K562 (cell line): ENCODE results near the gene YTHDC1. TPM values are rescaled to one million over a fixed set of nuclear protein-coding genes. Genes with fewer than 3 reads are reported as not detected.

Source experiments
- CEBPG ChIP-seq, 3 experiments: fragments of 200-800 bp in 1 of 3; sonication (Bioruptor generic) in 1 of 3; sonication (generic) in 1 of 3; formaldehyde crosslinking in 1 of 3; IDR thresholded peaks in 2 of 3; conservative IDR thresholded peaks in 1 of 3; 2 replicates each; pipeline versions ENCODE4 v1.6.1 to v1.8.0; 2016 to 2022; ENCODE audit warnings: missing compliant biosample characterization in 2 of 3, missing genetic modification characterization in 2 of 3, mild to moderate bottlenecking in 1 of 3, missing genetic modification reagents in 1 of 3
- FOXA1 ChIP-seq: fragments of 450-650 bp; IDR thresholded peaks from 2 replicates; pipeline ENCODE4 v1.6.1; 2016; ENCODE audit warnings: mild to moderate bottlenecking, borderline replicate concordance
- GABPB1 ChIP-seq: sonication (generic); formaldehyde crosslinking; IDR thresholded peaks from 2 replicates; pipeline ENCODE4 v1.8.0; 2022; ENCODE audit warnings: mild to moderate bottlenecking, missing genetic modification reagents
- MCM3 ChIP-seq: fragments of 450-650 bp; IDR thresholded peaks from 2 replicates; pipeline ENCODE4 v1.6.1; 2016
- MIER1 ChIP-seq: fragments of 450-650 bp; IDR thresholded peaks from 2 replicates; pipeline ENCODE4 v1.6.1; 2016; ENCODE audit warnings: antibody characterized with exemption, mild to moderate bottlenecking, low read depth
- MTA2 ChIP-seq: fragments of 450-650 bp; IDR thresholded peaks from 2 replicates; pipeline ENCODE4 v1.6.1; 2016; ENCODE audit warnings: low read depth
- NEUROD1 ChIP-seq: fragments of 150-350 bp; IDR thresholded peaks from 2 replicates; pipeline ENCODE4 v1.6.1; 2014; ENCODE audit warnings: borderline replicate concordance, low read length, low read depth; ENCODE audit not compliant: partially characterized antibody
- NFXL1 ChIP-seq: fragments of 450-650 bp; formaldehyde crosslinking; IDR thresholded peaks from 2 replicates; pipeline ENCODE4 v1.4.0; 2021; ENCODE audit warnings: mild to moderate bottlenecking
- NR2F6 ChIP-seq: fragments of 450-650 bp; formaldehyde crosslinking; IDR thresholded peaks from 2 replicates; pipeline ENCODE4 v1.4.0; 2020; ENCODE audit warnings: mild to moderate bottlenecking
- NR3C1 ChIP-seq: sonication (generic); formaldehyde crosslinking; IDR thresholded peaks from 2 replicates; pipeline ENCODE4 v1.8.1; 2022; ENCODE audit warnings: missing genetic modification reagents
- SNRNP70 ChIP-seq: fragments of 200-400 bp; formaldehyde crosslinking; optimal IDR thresholded peaks from 2 replicates; pipeline ENCODE3; 2017; ENCODE audit warnings: low read depth, low read length
- STAT6 ChIP-seq: sonication (generic); formaldehyde crosslinking; IDR thresholded peaks from 2 replicates; pipeline ENCODE4 v1.8.1; 2023; ENCODE audit warnings: mild to moderate bottlenecking, missing genetic modification reagents
- TEAD4 ChIP-seq, 2 experiments: sonication (generic) in 1 of 2; formaldehyde crosslinking in 1 of 2; IDR thresholded peaks; 2 replicates each; pipeline versions ENCODE4 v1.6.1 to v1.8.0; 2012 to 2022; ENCODE audit warnings: borderline replicate concordance in 1 of 2, inconsistent platforms in 1 of 2, low read length in 1 of 2, mild to moderate bottlenecking in 1 of 2, missing genetic modification reagents in 1 of 2
- U2AF2 ChIP-seq: fragments of 200-400 bp; formaldehyde crosslinking; optimal IDR thresholded peaks from 2 replicates; pipeline ENCODE3; 2017; ENCODE audit warnings: low read depth, mild to moderate bottlenecking, low read length
- ZC3H11A ChIP-seq: IDR thresholded peaks from 2 replicates; pipeline ENCODE4 v1.6.1; 2012; ENCODE audit warnings: low read depth, low read length, improper control_type of control experiment
- ZNF12 ChIP-seq: sonication (generic); formaldehyde crosslinking; IDR thresholded peaks from 2 replicates; pipeline ENCODE4 v1.4.0; 2020; ENCODE audit warnings: mild to moderate bottlenecking, missing genetic modification reagents
- polyA plus RNA-seq, 8 experiments: library from polyadenylated mRNA; depleted of rRNA in 4 of 8; stranded (reverse) in 5 of 8; unstranded in 3 of 8; fragments of >200 nt; fragmentation: Nextera tagmentation in 2 of 8; fragmentation: Illumina TruSeq in 1 of 8; extraction: Ambion mirVana in 2 of 8; extraction: Trizol in 1 of 8; gene quantifications; 2 replicates each; pipeline versions ENCODE4 v1.2.1 to v1.2.3, GENCODE V29; 2011 to 2014; ENCODE audit warnings: inconsistent platforms in 1 of 8, missing spikeins in 1 of 8
- total RNA-seq, 7 experiments: library from RNA; depleted of rRNA in 6 of 7; stranded (reverse); fragments of >200 nt in 6 of 7; fragmentation: Illumina TruSeq in 2 of 7; extraction: Trizol in 2 of 7; gene quantifications; 2 replicates each; pipeline versions ENCODE4 v1.2.1 to v1.2.3, GENCODE V29; 2011 to 2021; ENCODE audit warnings: low replicate concordance in 1 of 7
- TF ChIP-seq, protein P1 (sequence below): fragments of 250-450 bp; sonication (Bioruptor Pico); IDR thresholded peaks from 2 replicates; pipeline ENCODE4 v1.5.0; 2022; ENCODE audit warnings: mild to moderate bottlenecking
- TF ChIP-seq, protein P2 (sequence below): sonication (generic); formaldehyde crosslinking; IDR thresholded peaks from 2 replicates; pipeline ENCODE4 v1.8.1; 2023; ENCODE audit warnings: mild to moderate bottlenecking, missing genetic modification reagents

YTHDC1 gene
- total and polyA plus RNA-seq, 9 of the 15 experiments (the other 6 are each of a cell fraction or from before 2014, with no cell fraction given): 9.8 to 65.4 (median 51.7) TPM

DNA sequence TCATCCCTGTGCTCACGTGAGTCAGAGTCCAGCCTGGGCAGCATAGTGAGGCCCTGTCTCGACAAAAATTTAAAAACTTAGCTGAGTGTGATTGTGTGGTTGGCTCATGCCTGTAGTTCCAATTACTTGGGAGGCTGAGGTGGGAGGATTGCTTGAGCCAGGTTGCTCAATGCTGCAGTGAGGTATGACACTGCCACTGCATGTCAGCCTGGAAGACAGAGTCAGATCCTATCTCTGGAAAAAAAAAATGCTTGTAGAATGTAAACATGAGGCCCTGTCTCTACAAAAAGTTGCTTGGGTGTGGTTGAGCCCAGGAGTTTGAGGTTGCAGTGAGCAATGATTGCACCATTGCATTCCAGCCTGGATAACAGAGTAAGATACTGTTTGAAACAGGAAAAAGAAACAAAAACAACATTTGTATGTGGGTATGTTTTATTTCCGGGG, 11.3 kb upstream of the YTHDC1 start (continued):
- TF ChIP-seq STAT6 (no peak), NR3C1 (CRISPR knock-in tag) (no peak), MTA2 (no peak), CEBPG (CRISPR knock-in tag; IDR thresholded peaks at IDR 0.05) (peak; percentile 78), CEBPG (tag; conservative IDR thresholded peaks at IDR 0.05 in 1 of 2, IDR thresholded peaks at IDR 0.05 in 1 of 2) (peak; percentile 96 to 97), NR2F6 (CRISPR knock-in tag) (no peak), NEUROD1 (no peak), FOXA1 (no peak), MCM3 (no peak), SNRNP70 (no peak), MIER1 (no peak), NFXL1 (CRISPR knock-in tag) (no peak), GABPB1 (CRISPR knock-in tag) (no peak), ZC3H11A (no peak), U2AF2 (no peak), TEAD4 (IDR thresholded peaks at IDR 0.05; ENCODE audit: low read length) (peak; percentile 81), TEAD4 (CRISPR knock-in tag; IDR thresholded peaks at IDR 0.05; ENCODE audit: borderline replicate concordance) (no peak), ZNF12 (CRISPR knock-in tag) (no peak)
- TF ChIP-seq, protein P1, sequence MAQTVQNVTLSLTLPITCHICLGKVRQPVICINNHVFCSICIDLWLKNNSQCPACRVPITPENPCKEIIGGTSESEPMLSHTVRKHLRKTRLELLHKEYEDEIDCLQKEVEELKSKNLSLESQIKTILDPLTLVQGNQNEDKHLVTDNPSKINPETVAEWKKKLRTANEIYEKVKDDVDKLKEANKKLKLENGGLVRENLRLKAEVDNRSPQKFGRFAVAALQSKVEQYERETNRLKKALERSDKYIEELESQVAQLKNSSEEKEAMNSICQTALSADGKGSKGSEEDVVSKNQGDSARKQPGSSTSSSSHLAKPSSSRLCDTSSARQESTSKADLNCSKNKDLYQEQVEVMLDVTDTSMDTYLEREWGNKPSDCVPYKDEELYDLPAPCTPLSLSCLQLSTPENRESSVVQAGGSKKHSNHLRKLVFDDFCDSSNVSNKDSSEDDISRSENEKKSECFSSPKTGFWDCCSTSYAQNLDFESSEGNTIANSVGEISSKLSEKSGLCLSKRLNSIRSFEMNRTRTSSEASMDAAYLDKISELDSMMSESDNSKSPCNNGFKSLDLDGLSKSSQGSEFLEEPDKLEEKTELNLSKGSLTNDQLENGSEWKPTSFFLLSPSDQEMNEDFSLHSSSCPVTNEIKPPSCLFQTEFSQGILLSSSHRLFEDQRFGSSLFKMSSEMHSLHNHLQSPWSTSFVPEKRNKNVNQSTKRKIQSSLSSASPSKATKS: no peak
- TF ChIP-seq, protein P2, sequence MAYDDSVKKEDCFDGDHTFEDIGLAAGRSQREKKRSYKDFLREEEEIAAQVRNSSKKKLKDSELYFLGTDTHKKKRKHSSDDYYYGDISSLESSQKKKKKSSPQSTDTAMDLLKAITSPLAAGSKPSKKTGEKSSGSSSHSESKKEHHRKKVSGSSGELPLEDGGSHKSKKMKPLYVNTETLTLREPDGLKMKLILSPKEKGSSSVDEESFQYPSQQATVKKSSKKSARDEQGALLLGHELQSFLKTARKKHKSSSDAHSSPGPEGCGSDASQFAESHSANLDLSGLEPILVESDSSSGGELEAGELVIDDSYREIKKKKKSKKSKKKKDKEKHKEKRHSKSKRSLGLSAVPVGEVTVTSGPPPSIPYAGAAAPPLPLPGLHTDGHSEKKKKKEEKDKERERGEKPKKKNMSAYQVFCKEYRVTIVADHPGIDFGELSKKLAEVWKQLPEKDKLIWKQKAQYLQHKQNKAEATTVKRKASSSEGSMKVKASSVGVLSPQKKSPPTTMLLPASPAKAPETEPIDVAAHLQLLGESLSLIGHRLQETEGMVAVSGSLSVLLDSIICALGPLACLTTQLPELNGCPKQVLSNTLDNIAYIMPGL: no peak
